Thyroid gland (tissue), 4 donors: ENCODE results near the gene TNFAIP8L3. TPM values are rescaled to one million over a fixed set of nuclear protein-coding genes. Genes with fewer than 3 reads are reported as not detected.

ENCODE experiments used
- DNase-seq, 2 donors: peaks; one replicate each; pipeline ENCODE4 v3.0.0-alpha.2; 2019
- H3K27ac ChIP-seq, 3 donors: fragments of 200-600 bp; sonication (generic); 1 replicate in 2 of 3; 2 replicates in 1 of 3; pipeline ENCODE4 v1.5.1; 2016 to 2019; ENCODE audit warnings: mild to moderate bottlenecking in 1 of 3, moderate library complexity in 1 of 3
- H3K27me3 ChIP-seq: fragments of 200-600 bp; sonication (generic); one replicate; pipeline ENCODE4 v1.5.1; 2019
- H3K36me3 ChIP-seq, 2 donors: fragments of 200-600 bp; sonication (generic); one replicate each; pipeline ENCODE4 v1.5.1; 2016 to 2019
- H3K4me1 ChIP-seq, 2 donors: fragments of 200-600 bp; sonication (generic); one replicate each; pipeline ENCODE4 v1.5.1; 2017 to 2019
- H3K4me3 ChIP-seq, 3 donors: fragments of 200-600 bp; sonication (generic); replicated peaks in 1 of 3; 1 replicate in 2 of 3; 2 replicates in 1 of 3; pipeline ENCODE4 v1.5.1; 2016; ENCODE audit warnings: mild to moderate bottlenecking in 1 of 3
- H3K9me3 ChIP-seq: fragments of 200-600 bp; sonication (generic); one replicate; pipeline ENCODE4 v1.5.1; 2017
- POLR2A ChIP-seq, 2 donors: fragments of 450-650 bp; IDR thresholded peaks; one replicate each; pipeline ENCODE4 v1.6.1; 2017; ENCODE audit warnings: antibody characterized with exemption in 2 of 2, mild to moderate bottlenecking in 2 of 2, moderate library complexity in 1 of 2
- WGBS, 2 donors: methylation state at CpG; one replicate each; pipeline ENCODE4 v1.1.5; 2017; 5-methylcytosine and 5-hydroxymethylcytosine counted together
- intact Hi-C: fragments of 100-400 bp; cut with DNase I; formaldehyde crosslinking; loops from one replicate; pipeline ENCODE4 v1.15.1; 2023
- total RNA-seq, 4 donors: library from RNA; depleted of rRNA; stranded (reverse); fragments of >200 nt; gene quantifications; one replicate each; pipeline ENCODE4 v1.2.3, GENCODE V29; 2016
- TF ChIP-seq, protein P1 (sequence below), 6 experiments: fragments of 200-600 bp in 3 of 6; fragments of 450-650 bp in 3 of 6; sonication (generic) in 3 of 6; IDR thresholded peaks; one replicate each; pipeline ENCODE4 v1.5.1; 2016 to 2019; ENCODE audit warnings: antibody characterized with exemption in 6 of 6, mild to moderate bottlenecking in 2 of 6, inconsistent platforms in 1 of 6, moderate library complexity in 1 of 6

TNFAIP8L3 gene
- total RNA-seq, 4 donors from 2014 or later = 3.1 to 20.7 (median 7.6) TPM

DNA sequence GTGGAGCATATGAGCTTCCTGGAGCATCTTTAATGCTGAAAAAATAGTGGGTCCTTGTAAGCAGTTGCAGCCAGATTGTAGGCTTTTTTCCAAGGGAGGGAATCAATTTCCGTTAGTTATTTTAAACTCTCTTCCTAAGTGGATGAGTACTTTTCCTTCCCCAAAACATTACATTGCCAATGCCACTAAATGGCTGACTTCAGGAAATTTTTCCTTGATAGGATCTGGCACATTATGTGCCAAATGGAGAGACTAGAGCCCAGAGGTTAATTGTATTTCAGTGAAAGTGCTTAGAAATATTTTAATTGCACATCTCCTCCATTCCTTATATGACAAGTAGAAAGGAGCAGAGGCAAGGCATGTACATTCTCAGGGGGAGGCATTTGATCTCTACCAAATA lies 83.5 kb downstream of the TNFAIP8L3 start:
- Histone ChIP-seq H3K9me3 (no peaks in the 10 kb centered on the region), H3K36me3 (no peaks in the 10 kb centered on the region), H3K27me3 (no peaks in the 10 kb centered on the region), H3K27ac (no peak overlapping the region), H3K4me3 (no peak overlapping the region), H3K4me1 (no peaks in the 10 kb centered on the region)
- TF ChIP-seq POLR2A (IDR thresholded peaks at IDR 0.05) = no peak
- TF ChIP-seq, protein P1, sequence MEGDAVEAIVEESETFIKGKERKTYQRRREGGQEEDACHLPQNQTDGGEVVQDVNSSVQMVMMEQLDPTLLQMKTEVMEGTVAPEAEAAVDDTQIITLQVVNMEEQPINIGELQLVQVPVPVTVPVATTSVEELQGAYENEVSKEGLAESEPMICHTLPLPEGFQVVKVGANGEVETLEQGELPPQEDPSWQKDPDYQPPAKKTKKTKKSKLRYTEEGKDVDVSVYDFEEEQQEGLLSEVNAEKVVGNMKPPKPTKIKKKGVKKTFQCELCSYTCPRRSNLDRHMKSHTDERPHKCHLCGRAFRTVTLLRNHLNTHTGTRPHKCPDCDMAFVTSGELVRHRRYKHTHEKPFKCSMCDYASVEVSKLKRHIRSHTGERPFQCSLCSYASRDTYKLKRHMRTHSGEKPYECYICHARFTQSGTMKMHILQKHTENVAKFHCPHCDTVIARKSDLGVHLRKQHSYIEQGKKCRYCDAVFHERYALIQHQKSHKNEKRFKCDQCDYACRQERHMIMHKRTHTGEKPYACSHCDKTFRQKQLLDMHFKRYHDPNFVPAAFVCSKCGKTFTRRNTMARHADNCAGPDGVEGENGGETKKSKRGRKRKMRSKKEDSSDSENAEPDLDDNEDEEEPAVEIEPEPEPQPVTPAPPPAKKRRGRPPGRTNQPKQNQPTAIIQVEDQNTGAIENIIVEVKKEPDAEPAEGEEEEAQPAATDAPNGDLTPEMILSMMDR (IDR thresholded peaks at IDR 0.05) = no peak
- 25 to 47% methylated on average over 1 of the region's 1 CpG for WGBS, 2 donors
- intact Hi-C loops = no loop called here
- DNase-seq = no peak

GRCh38 chr15:51007131-51007666 lies 87.5 kb downstream of the TNFAIP8L3 start:
- no peaks in the 10 kb centered on the region for H3K9me3 ChIP-seq
- no peak for DNase-seq
- no peak overlapping the region for H3K27ac ChIP-seq
- WGBS, 2 donors = 94 to 97% methylated on average over 4 of the region's 4 CpGs
- TF ChIP-seq, protein P1 (IDR thresholded peaks at IDR 0.05) = no peak
- no peak for TF ChIP-seq POLR2A (IDR thresholded peaks at IDR 0.05)
- no peak overlapping the region for H3K4me3 ChIP-seq
- no peaks in the 10 kb centered on the region for H3K36me3 ChIP-seq
- no peaks in the 10 kb centered on the region for H3K27me3 ChIP-seq
- no peaks in the 10 kb centered on the region for H3K4me1 ChIP-seq
- intact Hi-C loops = no loop called here

Other genes starting within 250 kb of the TNFAIP8L3 start
- 10 to 100 TPM in 2 of 4 donors, 1 to 10 TPM in 2; 9.3 to 13.3 (median 10.4) TPM for gene AP4E1, start 186.2 kb downstream of the TNFAIP8L3 start, total RNA-seq
- gene CYP19A1, start 243.7 kb upstream of the TNFAIP8L3 start, total RNA-seq = 1 to 10 TPM; 1.6 to 5.5 (median 4.5) TPM
- 1 to 10 TPM in 2 of 4 donors, under 1 TPM in 2; 0.27 to 1.8 (median 1.2) TPM for gene GLDN, start 246.7 kb upstream of the TNFAIP8L3 start, total RNA-seq